Activated naive CD4-positive, alpha-beta T cell treated with anti-CD3 and anti-CD28 coated beads, Interleukin-2, amount 50 U/mL, for 24 hours (primary cell): ENCODE data around the gene TBC1D8.
"Not testable (repeated sequence)": the region's sequence is repeated elsewhere in the genome, so short reads cannot be mapped to it uniquely, and the experiment has no call there.

Experiments used
- H3K27ac Mint-ChIP-seq: one replicate; pipeline ENCODE4 v1.8.0; 2021; ENCODE audit warnings: mild to moderate bottlenecking, mixed read lengths
- H3K27me3 Mint-ChIP-seq: one replicate; pipeline ENCODE4 v1.8.0; 2021; ENCODE audit warnings: mixed read lengths
- H3K36me3 Mint-ChIP-seq: one replicate; pipeline ENCODE4 v1.8.0; 2021; ENCODE audit warnings: mixed read lengths
- H3K4me1 Mint-ChIP-seq: one replicate; pipeline ENCODE4 v1.8.0; 2021; ENCODE audit warnings: mixed read lengths
- H3K4me3 Mint-ChIP-seq: one replicate; pipeline ENCODE4 v1.8.0; 2021; ENCODE audit warnings: mild to moderate bottlenecking, mixed read lengths
- H3K9me3 Mint-ChIP-seq: one replicate; pipeline ENCODE4 v1.8.0; 2021; ENCODE audit warnings: mixed read lengths

Gene TBC1D8

GRCh38 chr2:101173707-101174295, 22.6 kb upstream of the TBC1D8 start:
- Mint-ChIP-seq H3K9me3 (peaks cover 2% of the 10 kb centered on the region), H3K27ac (peak overlapping the region; percentile 93), H3K27me3 (no peaks in the 10 kb centered on the region), H3K4me1 (peaks cover 26% of the 10 kb centered on the region), H3K4me3 (peak overlapping the region; percentile 50), H3K36me3 (peaks cover 5% of the 10 kb centered on the region)

- not testable (repeated sequence) for H3K27ac Mint-ChIP-seq, H3K4me3 Mint-ChIP-seq, H3K36me3 Mint-ChIP-seq, H3K27me3 Mint-ChIP-seq
- peaks cover 13% of the 10 kb centered on the region for H3K9me3 Mint-ChIP-seq
- peaks cover 23% of the 10 kb centered on the region for H3K4me1 Mint-ChIP-seq
Measured at GRCh38 chr2:101169822-101170221, 18.6 kb upstream of the TBC1D8 start.

GRCh38 chr2:101168706-101169105, 17.5 kb upstream of the TBC1D8 start:
- no peak overlapping the region for H3K4me3 Mint-ChIP-seq
- H3K9me3 Mint-ChIP-seq, result peaks cover 13% of the 10 kb centered on the region
- no peaks in the 10 kb centered on the region for H3K27me3 Mint-ChIP-seq
- no peak overlapping the region for H3K27ac Mint-ChIP-seq
- peaks cover 12% of the 10 kb centered on the region for H3K4me1 Mint-ChIP-seq
- peaks cover 10% of the 10 kb centered on the region for H3K36me3 Mint-ChIP-seq

GRCh38 chr2:101167532-101167931, 16.4 kb upstream of the TBC1D8 start:
- H3K36me3 Mint-ChIP-seq, H3K27me3 Mint-ChIP-seq, H3K27ac Mint-ChIP-seq, H3K4me3 Mint-ChIP-seq, H3K4me1 Mint-ChIP-seq: not testable (repeated sequence)
- peaks cover 13% of the 10 kb centered on the region for H3K9me3 Mint-ChIP-seq

- H3K9me3 Mint-ChIP-seq, result peaks cover 13% of the 10 kb centered on the region
- H3K4me3 Mint-ChIP-seq, result no peak overlapping the region
- H3K27ac Mint-ChIP-seq, result no peak overlapping the region
- peaks cover 5% of the 10 kb centered on the region for H3K36me3 Mint-ChIP-seq
- H3K27me3 Mint-ChIP-seq, result no peaks in the 10 kb centered on the region
- no peaks in the 10 kb centered on the region for H3K4me1 Mint-ChIP-seq
Measured at GRCh38 chr2:101164021-101164420, 12.8 kb upstream of the TBC1D8 start.

GRCh38 chr2:101162561-101163330, 11.6 kb upstream of the TBC1D8 start:
- no peaks in the 10 kb centered on the region for H3K4me1 Mint-ChIP-seq
- H3K27me3 Mint-ChIP-seq, result no peaks in the 10 kb centered on the region
- H3K9me3 Mint-ChIP-seq, result peaks cover 4% of the 10 kb centered on the region
- H3K36me3 Mint-ChIP-seq, result peaks cover 3% of the 10 kb centered on the region
- no peak overlapping the region for H3K4me3 Mint-ChIP-seq
- H3K27ac Mint-ChIP-seq, result no peak overlapping the region

- H3K4me3 Mint-ChIP-seq, result no peak overlapping the region
- H3K27ac Mint-ChIP-seq, result no peak overlapping the region
- peaks cover 1% of the 10 kb centered on the region for H3K36me3 Mint-ChIP-seq
- no peaks in the 10 kb centered on the region for H3K4me1 Mint-ChIP-seq
- no peaks in the 10 kb centered on the region for H3K9me3 Mint-ChIP-seq
- no peaks in the 10 kb centered on the region for H3K27me3 Mint-ChIP-seq
Measured at GRCh38 chr2:101161658-101162057, 10.5 kb upstream of the TBC1D8 start.

GRCh38 chr2:101160454-101160853, 9.3 kb upstream of the TBC1D8 start:
- Mint-ChIP-seq H3K9me3 (no peaks in the 10 kb centered on the region), H3K4me3 (no peak overlapping the region), H3K36me3 (no peaks in the 10 kb centered on the region), H3K27ac (no peak overlapping the region), H3K4me1 (no peaks in the 10 kb centered on the region), H3K27me3 (no peaks in the 10 kb centered on the region)

GRCh38 chr2:101159526-101159925, 8.3 kb upstream of the TBC1D8 start:
- Mint-ChIP-seq H3K27me3 (no peaks in the 10 kb centered on the region), H3K4me3 (no peak overlapping the region), H3K36me3 (no peaks in the 10 kb centered on the region), H3K4me1 (no peaks in the 10 kb centered on the region), H3K27ac (no peak overlapping the region), H3K9me3 (no peaks in the 10 kb centered on the region)

GRCh38 chr2:101157272-101157671, 6.1 kb upstream of the TBC1D8 start:
- Mint-ChIP-seq H3K4me3 (no peak overlapping the region), H3K27me3 (no peaks in the 10 kb centered on the region), H3K36me3 (no peaks in the 10 kb centered on the region), H3K4me1 (peaks cover 10% of the 10 kb centered on the region), H3K27ac (no peak overlapping the region), H3K9me3 (no peaks in the 10 kb centered on the region)

- H3K27me3 Mint-ChIP-seq, result no peaks in the 10 kb centered on the region
- H3K4me1 Mint-ChIP-seq, result peaks cover 29% of the 10 kb centered on the region
- H3K4me3 Mint-ChIP-seq, result no peak overlapping the region
- H3K36me3 Mint-ChIP-seq, result no peaks in the 10 kb centered on the region
- no peak overlapping the region for H3K27ac Mint-ChIP-seq
- H3K9me3 Mint-ChIP-seq, result no peaks in the 10 kb centered on the region
Measured at GRCh38 chr2:101153787-101154186, 2.6 kb upstream of the TBC1D8 start.

GRCh38 chr2:101153077-101153707, 2.0 kb upstream of the TBC1D8 start:
- H3K4me1 Mint-ChIP-seq, result peaks cover 29% of the 10 kb centered on the region
- no peaks in the 10 kb centered on the region for H3K36me3 Mint-ChIP-seq
- no peak overlapping the region for H3K27ac Mint-ChIP-seq
- no peaks in the 10 kb centered on the region for H3K27me3 Mint-ChIP-seq
- H3K4me3 Mint-ChIP-seq, result peak overlapping the region; percentile 87
- no peaks in the 10 kb centered on the region for H3K9me3 Mint-ChIP-seq

GRCh38 chr2:101152272-101153076, 1.3 kb upstream of the TBC1D8 start:
- no peaks in the 10 kb centered on the region for H3K9me3 Mint-ChIP-seq
- no peak overlapping the region for H3K27ac Mint-ChIP-seq
- H3K4me1 Mint-ChIP-seq, result peaks cover 29% of the 10 kb centered on the region
- H3K27me3 Mint-ChIP-seq, result no peaks in the 10 kb centered on the region
- H3K4me3 Mint-ChIP-seq, result peak overlapping the region; percentile 87
- no peaks in the 10 kb centered on the region for H3K36me3 Mint-ChIP-seq

- Mint-ChIP-seq H3K4me3 (peak overlapping the region; percentile 87), H3K36me3 (no peaks in the 10 kb centered on the region), H3K9me3 (no peaks in the 10 kb centered on the region), H3K27me3 (no peaks in the 10 kb centered on the region), H3K27ac (no peak overlapping the region), H3K4me1 (peaks cover 29% of the 10 kb centered on the region)
Measured at GRCh38 chr2:101151859-101152271, 683 bp upstream of the TBC1D8 start.

GRCh38 chr2:101150306-101151145, 656 bp downstream of the TBC1D8 start:
- H3K4me1 Mint-ChIP-seq, result peaks cover 29% of the 10 kb centered on the region
- no peak overlapping the region for H3K27ac Mint-ChIP-seq

More at GRCh38 chr2:101150306-101151145, 656 bp downstream of the TBC1D8 start:
- no peaks in the 10 kb centered on the region for H3K27me3 Mint-ChIP-seq
- no peaks in the 10 kb centered on the region for H3K9me3 Mint-ChIP-seq
- no peaks in the 10 kb centered on the region for H3K36me3 Mint-ChIP-seq
- H3K4me3 Mint-ChIP-seq, result peak overlapping the region; percentile 78
